ENCODE measurements around the gene CD44.

DNA sequence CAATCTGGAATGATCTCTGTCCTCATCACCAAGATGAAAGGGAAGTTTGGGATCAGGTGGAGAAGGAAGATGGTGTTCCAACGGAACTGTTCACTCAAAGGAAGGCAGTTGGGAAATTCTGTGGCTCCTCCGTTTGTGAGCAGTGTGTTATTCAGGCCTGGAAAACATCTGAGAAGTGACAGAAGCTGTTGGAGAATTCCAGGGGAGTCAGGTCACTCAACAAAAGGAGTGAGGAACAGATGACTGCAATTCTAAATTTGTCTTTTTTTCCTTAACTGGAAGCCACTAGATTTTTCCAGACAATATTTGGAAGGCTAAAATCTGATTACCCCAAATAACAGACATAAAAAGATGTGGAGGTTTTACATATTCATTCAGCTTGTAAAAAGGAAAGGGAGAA is 107.8 kb downstream of the CD44 start:
- TF ChIP-seq EZH2 (IDR thresholded peaks at IDR 0.05; ENCODE audit: insufficient read depth, poor library complexity, severe bottlenecking) (no peak), EZH2phosphoT487 (IDR thresholded peaks at IDR 0.05; ENCODE audit: insufficient read depth, low read depth) (no peak)

Data from GM23248 (cell line).